ENCODE measurements around the gene KRT8.
"Not testable (repeated sequence)": the region's sequence is repeated elsewhere in the genome, so short reads cannot be mapped to it uniquely, and the experiment has no call there.

Gene KRT8

GRCh38 chr12:52873832-52874572, 30.9 kb downstream of the KRT8 start:
- DNase-seq = peak; percentile 61

GRCh38 chr12:52873513-52873831, 31.4 kb downstream of the KRT8 start:
- DNase-seq = no peak

- DNase-seq = no peak
Measured at GRCh38 chr12:52872644-52873389, 32.1 kb downstream of the KRT8 start.

- no peak for DNase-seq
Measured at GRCh38 chr12:52871291-52872039, 33.4 kb downstream of the KRT8 start.

GRCh38 chr12:52870361-52871290, 34.2 kb downstream of the KRT8 start:
- DNase-seq = peak; percentile 81

- DNase-seq = peak; percentile 40
Measured at GRCh38 chr12:52867642-52868041, 37.2 kb downstream of the KRT8 start.

GRCh38 chr12:52867152-52867551, 37.7 kb downstream of the KRT8 start:
- no peak for DNase-seq

GRCh38 chr12:52865090-52865944, 39.6 kb downstream of the KRT8 start:
- no peak for DNase-seq

- DNase-seq = no peak
Measured at GRCh38 chr12:52862023-52862422, 42.9 kb downstream of the KRT8 start.

GRCh38 chr12:52861511-52861910, 43.4 kb downstream of the KRT8 start:
- no peak for DNase-seq

- DNase-seq = no peak
Measured at GRCh38 chr12:52860102-52860823, 44.6 kb downstream of the KRT8 start.

GRCh38 chr12:52857500-52857899, 47.4 kb downstream of the KRT8 start:
- no peak for DNase-seq

GRCh38 chr12:52856787-52857186, 48.1 kb downstream of the KRT8 start:
- no peak for DNase-seq

GRCh38 chr12:52856077-52856476, 48.8 kb downstream of the KRT8 start:
- not testable (repeated sequence) for DNase-seq

GRCh38 chr12:52851787-52852186, 53.1 kb downstream of the KRT8 start:
- no peak for DNase-seq

- DNase-seq = no peak
Measured at GRCh38 chr12:52850681-52851080, 54.2 kb downstream of the KRT8 start.

GRCh38 chr12:52849511-52849910, 55.4 kb downstream of the KRT8 start:
- no peak for DNase-seq

GRCh38 chr12:52848661-52849255, 56.1 kb downstream of the KRT8 start, which contains the start of gene KRT78:
Gene KRT78 (minus strand): TSS chr12:52848994. CDS start chr12:52848930, 64 bp downstream.
- no peak for DNase-seq

GRCh38 chr12:52847335-52848102, 57.4 kb downstream of the KRT8 start:
- no peak for DNase-seq

Measured in activated CD4-positive, alpha-beta T cell treated with anti-CD3 and anti-CD28 coated beads, Interleukin-2, amount 50 U/mL, for 1 hour (primary cell).